GM21723 (cell line): Measurements from ENCODE around the gene KL.

Experiments used
- ATAC-seq: cut with Tn5 transposase; IDR thresholded peaks from one replicate; pipeline ENCODE4 v1.9.1; 2021; ENCODE audit warnings: mild to moderate bottlenecking, moderate library complexity; ENCODE audit not compliant: unreplicated experiment

The KL gene

GRCh38 chr13:33033986-33034385 is 17.8 kb downstream of the KL start:
- no peak for ATAC-seq

- ATAC-seq: no peak
Measured at GRCh38 chr13:33034882-33035520, 18.8 kb downstream of the KL start.

GRCh38 chr13:33037673-33038072 is 21.4 kb downstream of the KL start:
- ATAC-seq: no peak

DNA sequence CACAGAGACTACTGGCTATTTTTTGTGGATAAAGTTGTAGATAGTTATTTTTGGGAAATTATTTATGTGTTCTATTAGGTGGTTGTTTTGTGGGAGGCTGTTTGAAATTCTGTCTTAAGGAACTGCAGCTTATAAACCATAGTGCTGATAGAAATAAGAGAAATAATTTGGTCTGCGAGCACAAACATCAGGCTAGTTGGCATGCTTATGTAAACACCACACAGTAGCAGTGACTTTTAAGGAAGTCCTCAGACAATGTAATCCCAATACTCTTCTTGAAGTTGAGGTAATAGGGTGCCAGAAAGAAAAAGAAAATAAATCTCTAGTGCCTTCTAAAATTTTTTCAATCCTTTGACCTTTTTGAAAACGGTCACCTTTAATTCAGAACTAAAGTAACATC is 23.9 kb downstream of the KL start:
- no peak for ATAC-seq

GRCh38 chr13:33045851-33046592 is 29.8 kb downstream of the KL start:
- no peak for ATAC-seq

GRCh38 chr13:33050161-33050560 is 33.9 kb downstream of the KL start:
- ATAC-seq: no peak

- no peak for ATAC-seq
Measured at GRCh38 chr13:33051632-33052031, 35.4 kb downstream of the KL start.

GRCh38 chr13:33052506-33053280 is 36.5 kb downstream of the KL start:
- no peak for ATAC-seq

GRCh38 chr13:33053397-33054066 is 37.3 kb downstream of the KL start:
- ATAC-seq: no peak

GRCh38 chr13:33057019-33057780 is 41.0 kb downstream of the KL start:
- ATAC-seq: no peak

GRCh38 chr13:33058776-33059327 is 42.6 kb downstream of the KL start:
- ATAC-seq: no peak

DNA sequence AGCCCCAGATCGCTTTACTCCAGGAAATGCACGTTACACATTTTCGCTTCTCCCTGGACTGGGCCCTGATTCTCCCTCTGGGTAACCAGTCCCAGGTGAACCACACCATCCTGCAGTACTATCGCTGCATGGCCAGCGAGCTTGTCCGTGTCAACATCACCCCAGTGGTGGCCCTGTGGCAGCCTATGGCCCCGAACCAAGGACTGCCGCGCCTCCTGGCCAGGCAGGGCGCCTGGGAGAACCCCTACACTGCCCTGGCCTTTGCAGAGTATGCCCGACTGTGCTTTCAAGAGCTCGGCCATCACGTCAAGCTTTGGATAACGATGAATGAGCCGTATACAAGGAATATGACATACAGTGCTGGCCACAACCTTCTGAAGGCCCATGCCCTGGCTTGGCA is 44.6 kb downstream of the KL start:
- ATAC-seq: no peak

GRCh38 chr13:33066329-33066728 is 50.1 kb downstream of the KL start:
- no peak for ATAC-seq

GRCh38 chr13:33069365-33069764 is 53.1 kb downstream of the KL start:
- no peak for ATAC-seq

GRCh38 chr13:33070713-33071112 is 54.5 kb downstream of the KL start:
- no peak for ATAC-seq

DNA sequence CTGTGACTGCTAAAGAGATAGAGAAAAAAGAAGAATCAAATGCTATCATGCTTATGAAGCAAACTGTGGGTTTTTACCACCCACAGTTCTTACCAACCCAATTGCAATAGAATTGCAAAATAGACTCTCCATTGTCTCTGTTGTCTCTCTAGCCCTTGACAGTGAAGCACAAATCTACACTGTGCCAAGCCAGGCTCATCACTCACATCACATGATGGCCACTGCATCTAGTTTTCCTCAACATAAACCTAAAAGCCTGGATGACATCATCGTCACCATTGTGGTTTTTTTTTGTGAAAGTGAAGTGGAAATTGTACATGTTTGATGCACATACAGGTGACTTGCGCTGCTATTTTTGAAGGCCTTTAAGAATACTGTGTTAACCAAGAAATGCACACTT is 56.1 kb downstream of the KL start:
- ATAC-seq: no peak

DNA sequence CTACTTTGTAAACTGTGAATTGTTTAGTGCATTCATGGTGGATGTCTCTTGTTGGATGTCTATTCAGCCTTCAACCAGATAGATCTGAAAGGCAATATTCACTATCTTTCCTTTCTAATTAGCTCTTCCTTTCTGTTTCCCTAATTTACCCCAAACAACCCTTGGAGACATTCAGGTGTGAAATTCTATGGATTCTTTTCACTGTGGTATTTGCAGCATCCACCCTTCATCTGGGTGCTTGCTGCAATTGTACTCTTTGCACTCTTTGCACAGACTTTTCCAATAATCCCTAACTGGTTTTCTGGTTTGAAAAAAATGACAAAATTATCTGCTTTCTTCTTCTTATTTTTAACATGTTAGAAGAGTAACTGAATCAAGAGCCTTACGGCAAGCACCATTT is 56.5 kb downstream of the KL start:
- no peak for ATAC-seq

DNA sequence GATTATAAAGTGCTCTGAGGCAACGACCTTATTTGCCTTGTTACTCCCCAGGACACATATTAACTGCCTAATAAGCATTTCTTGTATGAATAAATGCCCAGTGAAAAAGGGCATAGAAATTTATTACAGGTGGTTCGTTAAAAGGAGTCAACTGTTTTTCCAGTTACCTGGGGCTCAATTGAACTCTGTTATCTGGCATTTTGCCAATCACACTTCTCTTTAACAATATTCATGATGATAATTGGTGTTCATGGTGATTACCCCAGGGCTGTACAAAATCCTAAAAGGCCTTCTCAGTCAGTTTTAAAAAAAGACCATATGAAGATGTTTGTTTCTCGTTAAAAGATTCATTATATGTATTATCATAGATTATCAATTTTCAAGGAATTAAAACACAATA is 57.1 kb downstream of the KL start:
- no peak for ATAC-seq

DNA sequence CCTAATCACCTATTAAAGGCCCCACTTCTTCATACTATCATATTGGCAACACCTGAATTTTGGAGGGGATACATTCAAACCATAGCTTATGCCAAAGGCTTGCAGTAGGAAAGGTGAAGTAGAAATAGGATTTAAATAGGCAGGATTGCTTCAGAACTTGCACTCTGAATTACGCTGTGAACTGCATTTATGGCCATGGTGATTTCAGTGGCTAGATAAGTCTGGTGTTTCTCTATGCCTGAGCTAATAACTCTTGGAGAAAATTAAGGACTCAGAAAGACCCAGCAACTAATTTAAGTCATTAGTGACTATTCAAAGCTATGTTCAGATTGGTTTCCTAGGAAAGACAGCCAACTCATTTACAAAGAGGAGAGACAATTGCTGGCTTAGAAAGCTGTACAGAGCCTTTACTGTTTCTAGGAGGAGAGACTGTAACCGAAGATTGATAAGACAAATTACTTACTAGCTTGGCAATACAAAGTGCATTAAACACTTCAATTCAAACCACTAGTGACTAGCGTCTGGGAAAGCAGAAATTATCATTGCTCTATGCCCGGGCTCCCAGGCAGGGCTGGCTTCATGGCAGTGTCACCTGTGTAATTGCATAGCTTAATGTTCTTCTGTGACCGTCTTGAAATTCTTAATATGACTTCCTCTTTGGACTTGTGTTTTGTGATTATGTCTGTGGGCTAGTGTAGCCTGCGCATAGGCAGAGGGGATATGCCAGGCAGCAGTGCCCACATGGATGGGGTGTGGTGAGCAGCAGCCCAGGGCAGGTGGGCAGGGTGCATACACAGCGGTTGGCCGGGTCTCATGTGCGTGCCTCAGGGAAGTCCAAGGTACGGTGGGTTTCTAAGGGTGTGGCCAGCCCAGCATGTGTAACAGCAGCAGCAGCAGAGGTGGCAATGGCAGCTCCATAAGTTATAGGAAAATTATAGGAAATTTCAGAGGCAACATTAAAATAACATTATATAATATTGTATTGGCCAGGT is 60.1 kb downstream of the KL start:
- ATAC-seq: no peak
